ENCODE measurements around the gene LCA5.

Gene LCA5

DNA sequence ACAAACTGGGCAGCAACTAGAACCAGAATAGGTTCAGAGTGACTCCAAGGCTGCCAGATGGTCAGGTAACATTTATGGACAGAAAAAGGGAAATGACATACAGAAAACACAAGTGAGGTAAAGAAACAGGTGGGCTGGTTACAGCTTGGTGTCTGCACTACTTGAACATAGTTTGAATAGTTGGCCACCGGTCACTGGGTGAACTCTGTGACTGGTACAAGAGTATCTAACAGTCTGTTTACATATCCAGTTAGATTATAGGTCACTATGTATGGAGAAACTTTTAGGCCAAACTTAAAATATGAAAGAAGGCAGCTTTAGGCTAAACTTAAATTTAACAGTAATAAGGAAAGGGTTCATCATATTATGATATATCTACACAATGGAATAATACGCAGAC, 32.9 kb downstream of the LCA5 start:
- DNase-seq (ENCODE audit: insufficient read length, low spot score) (no peak), FAIRE-seq (no peak)
- TF ChIP-seq, protein P1, sequence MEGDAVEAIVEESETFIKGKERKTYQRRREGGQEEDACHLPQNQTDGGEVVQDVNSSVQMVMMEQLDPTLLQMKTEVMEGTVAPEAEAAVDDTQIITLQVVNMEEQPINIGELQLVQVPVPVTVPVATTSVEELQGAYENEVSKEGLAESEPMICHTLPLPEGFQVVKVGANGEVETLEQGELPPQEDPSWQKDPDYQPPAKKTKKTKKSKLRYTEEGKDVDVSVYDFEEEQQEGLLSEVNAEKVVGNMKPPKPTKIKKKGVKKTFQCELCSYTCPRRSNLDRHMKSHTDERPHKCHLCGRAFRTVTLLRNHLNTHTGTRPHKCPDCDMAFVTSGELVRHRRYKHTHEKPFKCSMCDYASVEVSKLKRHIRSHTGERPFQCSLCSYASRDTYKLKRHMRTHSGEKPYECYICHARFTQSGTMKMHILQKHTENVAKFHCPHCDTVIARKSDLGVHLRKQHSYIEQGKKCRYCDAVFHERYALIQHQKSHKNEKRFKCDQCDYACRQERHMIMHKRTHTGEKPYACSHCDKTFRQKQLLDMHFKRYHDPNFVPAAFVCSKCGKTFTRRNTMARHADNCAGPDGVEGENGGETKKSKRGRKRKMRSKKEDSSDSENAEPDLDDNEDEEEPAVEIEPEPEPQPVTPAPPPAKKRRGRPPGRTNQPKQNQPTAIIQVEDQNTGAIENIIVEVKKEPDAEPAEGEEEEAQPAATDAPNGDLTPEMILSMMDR (IDR thresholded peaks at IDR 0.05; ENCODE audit: insufficient read depth, missing control alignments), result no peak

DNA sequence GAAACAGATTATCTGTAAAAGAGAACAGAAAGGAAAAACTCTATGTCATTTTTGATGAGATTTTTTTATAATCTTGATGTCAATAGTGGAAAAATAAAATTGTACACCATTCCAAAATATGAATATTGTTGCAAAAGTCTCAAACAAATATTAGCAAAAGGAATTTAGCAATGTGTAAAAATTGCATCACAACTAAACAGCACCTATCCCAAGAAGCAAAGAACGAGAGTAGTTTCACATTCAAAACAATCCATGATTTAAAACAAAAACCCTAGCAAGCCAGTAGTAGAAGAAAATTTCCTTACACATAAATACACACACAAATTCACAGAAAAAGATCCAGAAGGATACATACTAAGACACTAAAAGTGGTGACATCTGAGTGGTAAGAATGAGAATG, 38.4 kb downstream of the LCA5 start:
- DNase-seq (ENCODE audit: insufficient read length, low spot score), result no peak
- TF ChIP-seq, protein P1 (IDR thresholded peaks at IDR 0.05; ENCODE audit: insufficient read depth, missing control alignments), result no peak
- no peak for FAIRE-seq

- DNase-seq (ENCODE audit: insufficient read length, low spot score), result no peak
- TF ChIP-seq, protein P1 (IDR thresholded peaks at IDR 0.05; ENCODE audit: insufficient read depth, missing control alignments), result no peak
- FAIRE-seq, result no peak
Measured at GRCh38 chr6:79495246-79495645, 42.0 kb downstream of the LCA5 start.

DNA sequence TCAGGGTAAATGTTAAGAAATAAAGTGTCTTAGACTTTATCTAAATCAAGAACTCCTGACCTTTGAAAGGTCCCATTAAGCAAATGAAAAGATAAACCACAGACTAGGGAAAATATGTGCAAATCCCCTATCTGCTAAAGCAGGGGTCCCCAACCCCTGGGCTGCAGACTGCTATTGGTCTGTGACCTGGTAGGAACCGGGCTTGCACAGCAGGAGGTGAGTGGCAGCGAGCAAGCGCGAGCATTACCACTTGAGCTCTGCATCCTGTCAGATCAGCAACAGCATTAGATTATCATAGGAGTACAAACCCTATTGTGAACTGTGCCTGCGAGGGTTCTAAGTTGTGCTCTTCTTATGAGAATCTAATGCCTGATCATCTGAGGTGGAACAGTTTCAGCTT, 42.4 kb downstream of the LCA5 start:
- no peak for FAIRE-seq
- no peak for DNase-seq (ENCODE audit: insufficient read length, low spot score)
- TF ChIP-seq, protein P1 (IDR thresholded peaks at IDR 0.05; ENCODE audit: insufficient read depth, missing control alignments), result no peak

DNA sequence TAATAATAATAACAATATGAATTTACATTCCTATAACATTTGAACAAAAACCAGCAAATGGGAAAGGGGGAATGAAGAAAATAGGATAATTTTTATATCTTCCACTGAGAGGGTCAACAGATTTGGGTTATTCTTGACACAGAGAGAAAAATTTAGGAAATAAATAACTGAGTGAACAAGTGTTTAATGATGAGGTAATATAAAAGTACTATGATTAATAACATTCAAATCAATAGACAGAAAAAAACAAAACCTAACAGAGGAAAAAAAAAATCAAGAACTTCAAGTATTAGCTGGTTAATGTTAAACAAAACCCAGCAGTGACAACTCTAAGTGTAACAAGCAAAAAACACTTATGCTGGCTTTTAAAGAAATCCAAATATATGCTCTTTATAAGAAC, 66.5 kb downstream of the LCA5 start:
- FAIRE-seq (no peak), DNase-seq (ENCODE audit: insufficient read length, low spot score) (no peak)
- TF ChIP-seq, protein P1 (IDR thresholded peaks at IDR 0.05; ENCODE audit: insufficient read depth, missing control alignments), result no peak

DNA sequence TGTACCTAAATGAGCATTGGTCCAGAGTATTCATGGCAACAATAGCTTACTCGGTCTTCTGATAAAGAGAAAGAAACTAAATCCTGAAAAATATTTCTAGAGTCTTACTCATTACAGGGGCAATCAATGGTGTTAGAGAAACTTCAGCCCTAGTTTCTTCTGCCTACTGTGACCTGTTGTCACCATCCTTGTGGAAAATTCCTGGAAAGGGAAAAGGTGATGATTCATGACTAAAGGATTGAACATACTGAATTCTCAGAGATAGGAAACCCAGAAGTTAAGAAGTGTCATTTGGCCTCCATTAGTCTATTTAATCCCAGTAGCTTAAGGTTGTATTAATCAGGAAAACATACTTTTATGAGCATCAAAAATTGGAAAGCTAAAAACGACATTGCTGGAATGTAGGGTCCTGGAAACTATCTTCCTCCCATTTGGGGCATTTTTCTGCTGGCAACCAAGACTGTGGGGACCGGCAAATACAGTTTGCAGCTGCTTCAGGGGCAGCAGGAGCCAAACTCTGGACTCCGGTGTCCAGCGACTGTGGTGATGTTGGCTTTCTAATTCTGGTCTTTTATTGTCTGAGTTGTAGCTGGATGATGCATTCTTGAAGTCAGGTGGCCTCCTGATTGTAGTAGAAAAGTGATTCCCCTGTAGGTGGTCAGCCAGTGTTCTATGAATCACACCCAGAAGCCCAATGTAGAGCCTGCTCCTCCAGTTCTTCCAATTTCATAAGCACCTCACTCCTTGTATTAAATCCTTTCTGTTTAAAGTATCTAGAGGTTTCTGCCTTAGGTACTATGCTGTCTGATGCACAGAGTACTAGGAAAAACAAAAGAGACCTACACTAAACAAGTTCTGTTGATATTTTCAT, 67.6 kb downstream of the LCA5 start:
- TF ChIP-seq, protein P1 (IDR thresholded peaks at IDR 0.05; ENCODE audit: insufficient read depth, missing control alignments), result no peak
- no peak for FAIRE-seq
- DNase-seq (ENCODE audit: insufficient read length, low spot score), result no peak

DNA sequence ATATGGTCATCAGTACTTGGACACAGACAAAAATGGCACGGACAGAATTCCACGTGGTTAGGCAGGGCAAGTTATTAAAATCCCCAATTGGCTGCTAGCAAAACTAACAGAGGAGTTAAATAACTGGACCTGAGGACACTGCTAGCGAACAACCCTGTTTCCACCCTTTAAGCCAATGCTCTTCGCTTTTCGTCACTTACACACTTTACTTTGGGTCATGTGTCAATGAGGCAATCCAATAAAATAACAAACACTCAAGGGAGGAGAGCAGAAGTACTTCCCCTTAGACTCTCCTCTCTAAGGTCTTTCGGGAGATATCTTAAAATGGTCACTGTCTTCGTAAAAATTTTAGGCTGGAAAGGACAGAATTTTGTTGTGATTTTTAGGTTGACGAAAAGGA, 68.6 kb downstream of the LCA5 start:
- DNase-seq (ENCODE audit: insufficient read length, low spot score), result no peak
- TF ChIP-seq, protein P1 (IDR thresholded peaks at IDR 0.05; ENCODE audit: insufficient read depth, missing control alignments), result no peak
- no peak for FAIRE-seq

Measured in D721Med (cell line).